NT2/D1 (cell line): ENCODE results near the gene IRF8.

Source experiments
- SUZ12 ChIP-seq: IDR thresholded peaks from 2 replicates; pipeline ENCODE4 v1.6.1; 2011; ENCODE audit not compliant: insufficient read length, insufficient read depth; ENCODE audit errors: extremely low read depth
- YY1 ChIP-seq: IDR thresholded peaks from 2 replicates; pipeline ENCODE4 v1.6.1; 2011; ENCODE audit not compliant: insufficient read length, insufficient read depth
- ZNF274 ChIP-seq: IDR thresholded peaks from 2 replicates; pipeline ENCODE4 v1.6.1; 2011; ENCODE audit warnings: mild to moderate bottlenecking, low read depth, low read length

DNA sequence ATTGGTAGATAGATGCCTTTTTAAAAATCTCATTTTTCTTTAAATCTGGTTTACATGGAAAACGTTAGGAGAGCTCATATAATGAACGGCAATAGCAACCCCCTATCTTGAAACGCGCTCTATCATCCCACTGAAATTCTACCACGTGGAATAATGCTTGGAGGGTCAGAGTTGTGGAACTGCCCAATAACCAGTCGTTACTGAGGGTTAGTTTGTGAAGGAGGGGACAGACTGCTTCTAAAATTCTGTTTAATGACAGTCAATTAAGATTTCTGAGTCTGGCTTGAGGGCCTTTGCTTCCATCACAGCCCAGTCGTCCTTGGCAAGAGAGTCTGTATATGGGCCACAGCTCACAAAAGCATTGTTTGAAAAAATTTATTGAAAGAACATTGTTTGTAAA is 482 bp downstream of the IRF8 start:
- TF ChIP-seq ZNF274, result no peak
- TF ChIP-seq SUZ12, result no peak
- TF ChIP-seq YY1, result no peak
